Lung (tissue), 12 donors: ENCODE data around the gene NELL2. TPM values are rescaled to one million over a fixed set of nuclear protein-coding genes. Genes with fewer than 3 reads are reported as not detected.

Source experiments
- ATAC-seq: fragments of 200-7000 bp; cut with Tn5 transposase; one replicate; pipeline ENCODE4 v1.9.1; 2020; ENCODE audit warnings: moderate number of reproducible peaks; ENCODE audit not compliant: insufficient read depth, low FRiP score
- DNase-seq, 3 donors: peaks; one replicate each; pipeline ENCODE4 v3.0.0-alpha.2; 2013 to 2017
- H3K27ac ChIP-seq, 2 donors: one replicate each; pipeline ENCODE4 v1.5.1; 2013; ENCODE audit warnings: mild to moderate bottlenecking in 2 of 2, moderate library complexity in 2 of 2, control low read depth in 1 of 2, inconsistent platforms in 1 of 2, low read depth in 1 of 2, low read length in 1 of 2
- H3K27me3 ChIP-seq, 3 donors: one replicate each; pipeline ENCODE4 v1.5.1; 2013; ENCODE audit warnings: low read length in 2 of 3; ENCODE audit not compliant: control insufficient read depth in 3 of 3, insufficient read depth in 3 of 3
- H3K36me3 ChIP-seq, 4 donors: one replicate each; pipeline ENCODE4 v1.5.1; 2013; ENCODE audit warnings: low read length in 4 of 4, mild to moderate bottlenecking in 1 of 4, moderate library complexity in 1 of 4; ENCODE audit not compliant: control insufficient read depth in 4 of 4, insufficient read depth in 4 of 4
- H3K4me1 ChIP-seq, 5 donors: one replicate each; pipeline ENCODE4 v1.5.1; 2013; ENCODE audit warnings: low read length in 5 of 5, mild to moderate bottlenecking in 2 of 5, moderate library complexity in 1 of 5; ENCODE audit not compliant: control insufficient read depth in 5 of 5, insufficient read depth in 5 of 5
- H3K4me3 ChIP-seq: one replicate; pipeline ENCODE4 v1.5.1; 2013; ENCODE audit warnings: mild to moderate bottlenecking, control low read depth, moderate library complexity
- H3K9ac ChIP-seq, 2 donors: one replicate each; pipeline ENCODE4 v1.5.1; 2013; ENCODE audit warnings: low read length in 2 of 2, control low read depth in 1 of 2; ENCODE audit not compliant: insufficient read depth in 1 of 2
- H3K9me3 ChIP-seq, 4 donors: one replicate each; pipeline ENCODE4 v1.5.1; 2013; ENCODE audit warnings: low read length in 3 of 4, mild to moderate bottlenecking in 1 of 4, moderate library complexity in 1 of 4; ENCODE audit not compliant: control insufficient read depth in 4 of 4, insufficient read depth in 3 of 4
- WGBS, 2 donors: extraction: QIAGEN DNeasy Blood & Tissue Kit; methylation state at CpG; one replicate each; pipeline ENCODE4 v1.1.7; 2013; 5-methylcytosine and 5-hydroxymethylcytosine counted together
- polyA plus RNA-seq, 2 donors: library from polyadenylated mRNA; stranded (reverse); fragments of 200-250 nt; gene quantifications; one replicate each; pipeline ENCODE4 v1.2.1, GENCODE V29; 2013
- total RNA-seq, 2 donors: library from RNA; depleted of rRNA in 1 of 2; stranded (reverse); fragments of >200 nt in 1 of 2; gene quantifications; one replicate each; pipeline ENCODE4 v1.2.1, GENCODE V29; 2014 to 2021
- TF ChIP-seq, protein P1 (sequence below): IDR thresholded peaks from 2 replicates; pipeline ENCODE4 v1.5.1; 2012; ENCODE audit warnings: mild to moderate bottlenecking; ENCODE audit errors: control extremely low read depth, extremely low read depth
- donor health status: control.
- donor health status: control.
- donor health status: Bipolar disorder and iron deficiency.
- donor health status: healthy.
- donor health status: DM: yes; HTN: yes; CAD: no.

The NELL2 gene
- total and polyA plus RNA-seq, 4 donors, result 2.2 to 15.9 (median 8.6) TPM

- ATAC-seq, result no peak
- DNase-seq, result peak in 1 of 3 donors; percentile 2
- no peak overlapping the region for H3K27ac ChIP-seq
These were observed 101.2 kb downstream of the NELL2 start for GRCh38 chr12:44774815-44775411.

DNA sequence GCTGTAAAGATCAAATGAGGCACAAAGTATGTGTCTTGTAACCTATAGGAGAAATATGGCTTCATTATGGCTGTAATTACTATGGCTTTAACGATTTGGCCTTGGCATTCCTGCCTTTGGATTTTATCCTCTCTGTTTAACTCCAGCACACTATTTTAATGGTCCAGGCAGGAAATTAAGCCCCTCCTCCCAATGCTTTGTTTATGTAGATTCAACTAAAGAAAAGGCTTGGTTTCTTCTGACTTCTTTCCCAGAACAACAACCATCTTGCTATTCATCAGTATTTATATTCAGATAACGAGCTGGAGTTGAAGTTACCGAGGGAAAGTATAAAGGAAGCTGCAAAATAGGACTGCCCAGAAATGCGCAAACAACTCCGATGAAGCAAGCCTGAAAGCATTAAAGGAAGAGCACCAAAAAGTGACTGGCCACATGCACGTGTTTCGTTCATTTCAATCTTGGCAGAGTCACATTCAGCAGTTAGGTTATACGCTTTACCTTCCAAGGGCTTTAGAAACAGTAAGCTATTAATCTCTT lies 104.6 kb downstream of the NELL2 start:
- H3K27me3 ChIP-seq, result no peaks in the 10 kb centered on the region
- TF ChIP-seq, protein P1, sequence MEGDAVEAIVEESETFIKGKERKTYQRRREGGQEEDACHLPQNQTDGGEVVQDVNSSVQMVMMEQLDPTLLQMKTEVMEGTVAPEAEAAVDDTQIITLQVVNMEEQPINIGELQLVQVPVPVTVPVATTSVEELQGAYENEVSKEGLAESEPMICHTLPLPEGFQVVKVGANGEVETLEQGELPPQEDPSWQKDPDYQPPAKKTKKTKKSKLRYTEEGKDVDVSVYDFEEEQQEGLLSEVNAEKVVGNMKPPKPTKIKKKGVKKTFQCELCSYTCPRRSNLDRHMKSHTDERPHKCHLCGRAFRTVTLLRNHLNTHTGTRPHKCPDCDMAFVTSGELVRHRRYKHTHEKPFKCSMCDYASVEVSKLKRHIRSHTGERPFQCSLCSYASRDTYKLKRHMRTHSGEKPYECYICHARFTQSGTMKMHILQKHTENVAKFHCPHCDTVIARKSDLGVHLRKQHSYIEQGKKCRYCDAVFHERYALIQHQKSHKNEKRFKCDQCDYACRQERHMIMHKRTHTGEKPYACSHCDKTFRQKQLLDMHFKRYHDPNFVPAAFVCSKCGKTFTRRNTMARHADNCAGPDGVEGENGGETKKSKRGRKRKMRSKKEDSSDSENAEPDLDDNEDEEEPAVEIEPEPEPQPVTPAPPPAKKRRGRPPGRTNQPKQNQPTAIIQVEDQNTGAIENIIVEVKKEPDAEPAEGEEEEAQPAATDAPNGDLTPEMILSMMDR, result no peak
- H3K4me1 ChIP-seq, result no peaks in the 10 kb centered on the region
- H3K9ac ChIP-seq, result no peak overlapping the region
- H3K4me3 ChIP-seq, result no peak overlapping the region
- H3K9me3 ChIP-seq, result no peaks in the 10 kb centered on the region
- H3K27ac ChIP-seq, result no peak overlapping the region
- H3K36me3 ChIP-seq, result no peaks in the 10 kb centered on the region
- ATAC-seq, result no peak
- no peak for DNase-seq
- WGBS, 2 donors, result 70 to 75% methylated on average over 8 of the region's 8 CpGs

More at GRCh38 chr12:44774815-44775411, 101.2 kb downstream of the NELL2 start:
- Histone ChIP-seq H3K36me3 (no peaks in the 10 kb centered on the region), H3K4me3 (no peak overlapping the region), H3K9ac (no peak overlapping the region), H3K27me3 (no peaks in the 10 kb centered on the region), H3K4me1 (no peaks in the 10 kb centered on the region), H3K9me3 (no peaks in the 10 kb centered on the region)
- WGBS, 2 donors, result 77 to 79% methylated on average over 11 of the region's 11 CpGs
- TF ChIP-seq, protein P1, result no peak

DNA sequence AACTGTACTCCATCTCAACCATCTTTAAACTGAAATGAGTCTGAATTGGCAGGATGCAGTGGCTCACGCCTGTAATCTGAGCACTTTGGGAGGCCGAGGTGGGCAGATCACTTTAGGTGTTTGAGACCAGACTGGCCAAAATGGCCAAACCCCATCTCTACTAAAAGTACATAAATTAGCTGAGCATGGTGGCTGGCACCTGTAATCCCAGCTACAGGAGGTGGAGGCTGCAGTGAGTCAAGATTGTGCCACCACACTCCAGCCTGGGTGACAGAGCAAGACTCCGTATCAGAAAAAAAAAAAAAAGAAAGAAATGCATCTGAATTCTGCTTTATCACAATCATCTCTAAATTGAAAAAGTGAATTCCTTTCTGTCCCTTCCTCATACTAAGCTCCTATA lies 110.3 kb downstream of the NELL2 start:
- WGBS, 2 donors, result 82 to 93% methylated on average over 3 of the region's 3 CpGs

More for the DNA sequence above, 110.3 kb downstream of the NELL2 start:
- no peaks in the 10 kb centered on the region for H3K36me3 ChIP-seq
- H3K27ac ChIP-seq, result no peak overlapping the region
- H3K4me1 ChIP-seq, result no peaks in the 10 kb centered on the region
- H3K4me3 ChIP-seq, result no peak overlapping the region
- DNase-seq, result no peak
- no peaks in the 10 kb centered on the region for H3K9me3 ChIP-seq
- H3K9ac ChIP-seq, result no peak overlapping the region
- TF ChIP-seq, protein P1, result no peak
- no peak for ATAC-seq
- no peaks in the 10 kb centered on the region for H3K27me3 ChIP-seq
